G401 (cell line): ENCODE measurements around the gene EXOG. TPM values are rescaled to one million over a fixed set of nuclear protein-coding genes. Genes with fewer than 3 reads are reported as not detected.
A peak's percentile ranks its signal among the peaks of the same experiment; 100 is the strongest.

ENCODE experiments used
- DNase-seq: peaks from one replicate; pipeline ENCODE4 v3.0.0-alpha.2; 2015; ENCODE audit warnings: low spot score
- in situ Hi-C: cut with HindIII; loops from 2 replicates; pipeline ENCODE4 v1.10.0; 2016; ENCODE audit warnings: low sequenced_read_pairs, mixed read lengths
- total RNA-seq: library from RNA; depleted of rRNA; stranded (reverse); fragments of >200 nt; shearing (Covaris generic); gene quantifications from 2 replicates; pipeline ENCODE4 v1.2.3, GENCODE V29; 2014

Gene EXOG
- total RNA-seq, 1 experiment from 2014 or later: 16.6 TPM

DNA sequence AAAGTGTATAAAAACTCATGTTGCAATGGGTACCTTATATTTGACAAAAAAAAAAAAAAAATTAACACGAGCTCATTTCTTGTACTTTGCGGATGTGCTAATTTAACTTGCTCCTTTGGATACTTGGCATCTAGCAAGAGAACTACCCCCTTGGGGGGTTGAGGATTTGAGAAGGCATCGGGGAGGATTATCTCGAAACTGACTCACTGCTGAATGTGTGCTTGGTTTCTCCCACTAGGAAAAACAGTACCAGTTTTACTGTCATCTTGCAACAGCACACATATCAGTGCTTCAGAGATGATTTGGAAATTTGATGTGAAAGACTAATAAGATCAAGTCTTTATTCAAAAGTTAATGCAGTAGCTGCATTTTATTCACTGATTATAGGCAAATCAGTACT is 891 bp downstream of the EXOG start:
- DNase-seq: peak; percentile 36
- in situ Hi-C loops: no loop called here

DNA sequence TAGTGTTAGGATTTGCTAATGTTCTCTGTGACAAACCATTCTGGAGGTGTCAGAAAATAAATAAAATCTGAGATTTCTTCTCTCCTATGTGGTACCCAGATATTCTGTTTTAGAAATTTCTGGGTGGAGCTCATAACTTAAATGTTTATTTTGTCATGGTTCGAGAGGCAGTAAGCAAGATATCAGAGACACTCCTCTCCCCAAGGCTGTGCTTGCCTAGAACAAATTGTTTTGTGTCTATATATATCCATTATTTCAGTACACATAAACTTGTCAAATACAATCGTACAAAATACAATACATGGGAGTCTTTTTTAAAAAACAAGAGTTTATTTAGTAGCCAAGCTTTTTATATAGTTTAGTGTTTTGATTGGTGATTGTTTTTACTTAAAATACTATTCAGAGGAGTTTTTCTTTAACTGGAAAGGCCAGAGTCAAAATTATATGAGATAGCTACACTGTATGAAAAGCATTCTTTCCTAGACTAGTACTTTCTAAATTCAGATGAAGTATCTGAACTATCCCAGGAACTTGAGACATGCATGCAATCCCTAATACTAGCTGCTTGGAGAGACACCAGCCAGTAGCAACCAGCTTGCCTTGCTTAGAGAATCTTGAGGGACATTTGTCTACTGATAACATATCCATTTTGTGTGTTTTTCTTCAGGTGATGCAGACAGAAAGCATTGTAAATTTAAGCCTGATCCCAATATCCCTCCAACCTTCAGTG is 4.7 kb downstream of the EXOG start:
- no peak for DNase-seq
- in situ Hi-C loops: no loop called here

DNA sequence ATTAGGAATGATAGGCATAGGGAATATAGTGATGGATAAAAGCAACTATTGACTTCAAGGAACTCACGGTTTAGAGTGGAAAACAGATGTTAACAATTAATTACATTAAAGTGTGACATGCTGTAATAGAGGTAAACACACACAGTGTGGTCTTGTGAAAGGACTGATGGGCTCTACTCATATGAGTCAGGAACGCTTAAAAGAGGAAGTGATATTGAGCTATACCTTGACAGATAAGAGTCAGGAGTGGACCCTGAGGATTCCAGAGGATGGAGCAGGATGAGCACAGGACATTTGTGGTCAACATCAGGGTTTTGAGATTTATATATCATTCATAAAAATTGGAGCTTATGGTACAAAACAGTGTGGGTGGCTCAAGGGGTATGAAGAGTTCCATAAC is 11.0 kb downstream of the EXOG start:
- in situ Hi-C loops: no loop called here
- no peak for DNase-seq

- in situ Hi-C loops: no loop called here
- no peak for DNase-seq
Measured at GRCh38 chr3:38509732-38510131, 13.6 kb downstream of the EXOG start.

DNA sequence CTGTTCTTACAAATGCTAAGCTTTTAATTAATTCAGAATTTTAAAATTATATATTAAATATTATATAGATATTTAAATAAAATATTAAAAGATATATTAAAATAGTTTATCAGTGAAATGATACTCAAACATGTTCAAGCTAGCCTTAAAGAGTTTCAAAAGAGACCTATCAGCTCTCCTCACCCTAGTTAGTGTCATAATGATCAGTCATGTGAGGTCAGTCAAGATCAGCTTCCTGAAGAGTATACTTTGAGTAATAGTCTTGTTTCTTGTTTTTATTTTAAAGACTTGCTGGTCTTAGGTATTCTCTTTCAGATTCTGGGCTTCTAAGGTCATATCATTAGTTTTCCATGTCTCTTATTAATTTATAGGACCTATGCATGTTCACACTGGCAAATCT is 14.5 kb downstream of the EXOG start:
- in situ Hi-C loops: no loop called here
- DNase-seq: no peak

DNA sequence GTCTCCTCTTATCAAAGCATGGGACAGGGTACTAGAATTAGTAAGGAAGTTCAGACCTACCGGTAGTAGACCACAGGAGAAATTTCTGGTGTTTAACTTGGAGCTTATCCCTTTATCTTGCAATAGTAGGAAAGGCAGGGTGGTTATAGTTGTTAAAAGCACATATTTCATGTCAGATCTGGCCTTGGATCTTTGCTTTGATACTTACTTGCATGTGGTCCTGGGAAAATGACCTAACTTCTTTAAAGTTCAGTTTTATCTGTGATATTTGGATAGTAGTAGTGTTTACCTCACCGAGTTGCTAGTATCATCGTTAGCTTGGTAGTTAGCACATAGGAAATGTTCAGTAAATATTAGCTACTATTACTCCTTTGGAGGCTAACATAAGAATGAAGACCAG is 15.4 kb downstream of the EXOG start:
- DNase-seq: no peak
- in situ Hi-C loops: no loop called here

GRCh38 chr3:38515367-38515766 is 19.2 kb downstream of the EXOG start:
- no peak for DNase-seq
- in situ Hi-C loops: no loop called here

- no peak for DNase-seq
- in situ Hi-C loops: no loop called here
Measured at GRCh38 chr3:38516669-38517068, 20.5 kb downstream of the EXOG start.

DNA sequence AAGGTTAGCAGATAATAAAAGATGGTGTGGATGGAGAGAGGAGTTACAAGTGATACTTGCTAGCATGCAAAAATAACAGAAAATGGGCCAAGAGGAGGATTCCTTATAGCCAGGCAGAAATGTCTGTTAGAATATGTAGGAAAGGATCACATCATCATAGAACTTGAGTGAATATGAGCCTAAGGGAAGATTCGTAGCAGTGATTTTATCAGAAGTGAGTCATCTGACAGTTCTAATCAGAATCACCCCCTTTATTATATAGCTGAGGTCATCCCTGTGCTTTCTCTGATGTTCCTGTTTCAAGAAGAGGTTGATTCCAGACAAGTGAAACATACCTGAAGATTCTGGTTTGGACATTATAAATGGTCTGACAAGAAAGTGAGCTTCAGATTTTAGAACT is 22.9 kb downstream of the EXOG start:
- in situ Hi-C loops: no loop called here
- DNase-seq: no peak

- DNase-seq: no peak
- in situ Hi-C loops: no loop called here
Measured at GRCh38 chr3:38519651-38520050, 23.5 kb downstream of the EXOG start.

DNA sequence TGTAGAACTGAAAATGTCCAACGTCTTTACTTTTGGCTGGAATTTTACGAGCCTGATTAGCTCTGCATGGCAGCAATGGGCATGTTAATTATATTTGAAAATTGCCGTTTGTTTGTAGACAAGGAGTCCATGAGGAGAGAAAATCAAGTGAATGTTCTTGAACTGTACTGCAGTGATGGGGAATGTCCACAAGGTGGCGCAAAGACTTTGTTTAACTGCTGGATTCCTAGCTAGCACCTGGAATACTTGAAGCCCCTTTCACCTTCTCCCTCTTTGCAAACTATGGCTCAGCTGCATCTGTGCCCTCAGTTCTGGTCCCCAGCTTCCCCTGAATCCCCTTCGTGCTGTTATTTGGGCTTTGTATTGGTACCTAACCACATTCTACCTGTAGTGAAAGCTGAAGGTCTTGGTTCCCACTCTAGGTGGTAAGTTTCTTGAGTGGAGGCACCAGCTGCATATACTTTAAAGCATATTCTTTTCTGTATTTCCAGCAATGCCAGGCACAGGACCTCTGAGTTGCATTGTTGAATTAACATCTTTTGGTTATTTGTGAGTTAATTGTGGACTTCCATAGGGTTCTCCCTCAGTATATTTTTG is 25.3 kb downstream of the EXOG start:
- in situ Hi-C loops: no loop called here
- peak; percentile 83 for DNase-seq

DNA sequence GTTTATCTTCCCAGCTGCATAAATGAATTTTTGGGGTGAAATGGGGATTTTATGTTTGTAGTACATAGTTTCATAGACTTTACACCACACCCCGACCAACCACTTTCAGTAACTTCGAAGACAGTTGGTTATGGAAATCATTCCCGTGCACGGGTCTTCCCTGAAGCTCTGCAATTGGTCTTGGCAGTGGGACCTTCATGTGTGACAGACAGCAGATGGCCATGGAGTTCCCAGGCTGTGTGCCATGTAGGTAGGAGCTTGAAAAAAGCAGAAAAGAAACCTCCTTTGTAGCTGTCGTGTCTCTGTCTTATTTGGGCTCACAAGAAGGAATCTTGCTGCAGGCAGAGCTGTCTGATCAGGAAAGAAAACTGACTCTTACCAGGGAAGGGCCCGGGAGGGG is 25.9 kb downstream of the EXOG start:
- DNase-seq: peak; percentile 94
- in situ Hi-C loops: no loop called here

GRCh38 chr3:38524141-38524739 is 28.1 kb downstream of the EXOG start:
- in situ Hi-C loops: no loop called here
- DNase-seq: no peak

- in situ Hi-C loops: no loop called here
- no peak for DNase-seq
Measured at GRCh38 chr3:38526792-38527191, 30.7 kb downstream of the EXOG start.

- DNase-seq: no peak
- in situ Hi-C loops: no loop called here
Measured at GRCh38 chr3:38528457-38528856, 32.3 kb downstream of the EXOG start.

GRCh38 chr3:38532529-38532928 is 36.4 kb downstream of the EXOG start:
- in situ Hi-C loops: no loop called here
- DNase-seq: no peak

- in situ Hi-C loops: no loop called here
Measured at GRCh38 chr3:38533285-38533976, 37.3 kb downstream of the EXOG start.

DNA sequence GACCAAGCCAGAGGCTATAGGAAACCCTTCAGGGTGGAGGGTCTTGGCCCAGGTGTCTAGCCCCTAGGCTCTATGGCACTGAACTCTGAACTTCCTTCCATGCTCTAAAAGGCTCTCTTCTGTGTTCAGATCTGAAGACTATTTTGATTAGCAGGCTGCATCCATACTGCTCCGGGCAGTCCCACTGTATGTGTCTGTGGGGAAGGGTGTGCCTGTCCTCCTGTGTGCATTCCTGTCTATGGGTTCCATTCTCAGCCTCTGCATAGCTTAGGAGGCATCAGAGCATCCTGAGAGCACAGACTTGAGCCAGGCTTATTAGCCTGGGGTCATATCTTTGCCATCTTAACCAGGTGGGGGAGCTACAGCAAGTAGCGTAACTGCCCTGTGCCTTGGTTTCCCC is 38.0 kb downstream of the EXOG start:
- in situ Hi-C loops: no loop called here
- DNase-seq: no peak

More at GRCh38 chr3:38533285-38533976, 37.3 kb downstream of the EXOG start:
- no peak for DNase-seq

DNA sequence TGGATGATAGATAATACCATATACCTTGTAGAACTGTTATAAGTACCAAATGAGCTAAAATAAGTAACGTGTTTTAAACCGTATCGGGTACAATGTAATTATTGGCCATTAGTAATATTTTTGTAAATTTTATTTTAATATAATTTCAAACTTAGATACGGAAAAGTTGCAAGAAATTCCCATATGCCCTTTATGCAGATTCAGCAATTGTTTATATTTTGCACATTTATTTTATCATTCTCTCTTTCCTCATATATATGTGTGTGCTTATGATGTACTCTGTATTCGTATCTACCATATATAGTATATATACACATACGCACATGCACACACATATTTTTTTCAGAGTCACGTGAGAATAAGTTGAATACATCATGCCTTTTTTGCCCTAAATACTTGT is 38.5 kb downstream of the EXOG start:
- DNase-seq: no peak

GRCh38 chr3:38536671-38537070 is 40.5 kb downstream of the EXOG start:
- no peak for DNase-seq
- in situ Hi-C loops: no loop called here

More for the DNA sequence above, 38.5 kb downstream of the EXOG start:
- in situ Hi-C loops: no loop called here
